ENCODE measurements around the gene CTXND1. TPM values are rescaled to one million over a fixed set of nuclear protein-coding genes. Genes with fewer than 3 reads are reported as not detected.

Gene CTXND1
- total and polyA plus RNA-seq, 2 of the 13 experiments (the other 11 are each of a cell fraction or from before 2014, with no cell fraction given), result 1.2 to 2.1 TPM

GRCh38 chr15:80249973-80250372 lies 2.0 kb downstream of the CTXND1 start:
- no TSS peak for BruUV-seq (replicated peaks)
- peak; percentile 27 for DNase-seq (ENCODE audit: low spot score)
- H3K79me2 ChIP-seq (ENCODE audit: insufficient read depth, low read length), result no peaks in the 10 kb centered on the region
- POLR2A ChIA-PET, result no interaction called here
- CTCF ChIA-PET (ENCODE audit: low intra/inter-chr PET ratio, low total read pairs), result no interaction called here
- WGBS (ENCODE audit: low lambda C conversion rate), result 2% methylated on average over 2 of the region's 2 CpGs
- no peak overlapping the region for H3K9ac ChIP-seq (ENCODE audit: insufficient read depth, low read depth, low read length)
- peak; percentile 52 for FAIRE-seq
- peak overlapping the region in 2 of 3 experiments; percentile 15 to 62; a peak in 2 of 6 replicates for H3K4me3 ChIP-seq (replicated peaks in 1 of 3; ENCODE audit: insufficient read depth in 1 of 3, low read depth in 2 of 3, low read length in 3 of 3)
- H3K4me1 ChIP-seq (ENCODE audit: insufficient read depth, low read length), result peaks cover 71% of the 10 kb centered on the region
- intact Hi-C loops (cut with micrococcal nuclease; ENCODE audit: unreplicated experiment) (no loop called here), in situ Hi-C loops (cut with HindIII; ENCODE audit: extremely low pct_ligation_motif_present, low pct_unique_long_range_greater_than_20kb) (loop anchor here (5.0 kb wide), 1 partner anchor 57 kb away; no protein-coding TSS in a partner anchor)
- no peak overlapping the region for H3K27ac ChIP-seq (ENCODE audit: extremely low read length, insufficient read depth, low read length)
- ATAC-seq, result peak; percentile 25; the same call in 1 of the 3 replicates
- peaks cover 4 to 28% of the 10 kb centered on the region in 2 experiments; a peak in 3 of 5 replicates for H3K27me3 ChIP-seq (ENCODE audit: control insufficient read depth in 1 of 2, insufficient read depth in 2 of 2, low read length in 2 of 2)
- H3K36me3 ChIP-seq (replicated peaks in 1 of 2; ENCODE audit: control insufficient read depth in 1 of 2, insufficient read depth in 2 of 2, low read length in 2 of 2), result no peaks in the 10 kb centered on the region
- H3K4me2 ChIP-seq (ENCODE audit: low read depth, low read length), result peak overlapping the region; percentile 73
- H3K9me3 ChIP-seq (ENCODE audit: low read length), result no peaks in the 10 kb centered on the region
- H4K20me1 ChIP-seq (ENCODE audit: insufficient read depth, low read length), result no peaks in the 10 kb centered on the region
- H2AFZ ChIP-seq (ENCODE audit: low read length), result no peak overlapping the region
- TF ChIP-seq FOXP1 (IDR thresholded peaks at IDR 0.05) (no peak), FOXP1 (CRISPR knock-in tag; IDR thresholded peaks at IDR 0.05) (0 out of 2 replicates have a peak, but pooled peaks have one; percentile 13), SAP130 (CRISPR knock-in tag; IDR thresholded peaks at IDR 0.05; ENCODE audit: low read depth) (0 out of 2 replicates have a peak, but pooled peaks have one; percentile 15), ERF (CRISPR knock-in tag; IDR thresholded peaks at IDR 0.05) (no peak), HNF1A (IDR thresholded peaks at IDR 0.05; ENCODE audit: low read depth) (peak; percentile 82), HNF1A (CRISPR knock-in tag; IDR thresholded peaks at IDR 0.05; ENCODE audit: borderline replicate concordance) (peak; percentile 66; the same call in 1 of the 2 replicates), BCL6 (CRISPR knock-in tag; IDR thresholded peaks at IDR 0.05) (peak; percentile 39; the same call in 1 of the 2 replicates), TCF7 (IDR thresholded peaks at IDR 0.05; ENCODE audit: low read depth) (no peak), ZNF652 (CRISPR knock-in tag; IDR thresholded peaks at IDR 0.05; ENCODE audit: borderline replicate concordance, low read depth) (peak; percentile 96), ARID5B (CRISPR knock-in tag; IDR thresholded peaks at IDR 0.05) (peak; percentile 24; the same call in 1 of the 2 replicates), YY1 (IDR thresholded peaks at IDR 0.05; ENCODE audit: insufficient read depth, insufficient replicate concordance, low read depth, low read length) (peak; percentile 45), GATAD2A (CRISPR knock-in tag; IDR thresholded peaks at IDR 0.05) (0 out of 2 replicates have a peak, but pooled peaks have one; percentile 9), SNAPC4 (CRISPR knock-in tag; IDR thresholded peaks at IDR 0.05) (no peak)

Measured in HepG2 (cell line).